GM12874 (cell line): ENCODE data around the gene CP.

Experiments used
- CTCF ChIP-seq: IDR thresholded peaks from 2 replicates; pipeline ENCODE4 v1.5.1; 2011; ENCODE audit warnings: low read depth, mild to moderate bottlenecking, control low read depth, low read length, moderate library complexity; ENCODE audit not compliant: insufficient read depth

CP gene

GRCh38 chr3:149151843-149152242 lies 69.8 kb downstream of the CP start:
- TF ChIP-seq CTCF = no peak

GRCh38 chr3:149150436-149150835 lies 71.2 kb downstream of the CP start:
- no peak for TF ChIP-seq CTCF

GRCh38 chr3:149145974-149146373 lies 75.7 kb downstream of the CP start:
- no peak for TF ChIP-seq CTCF

- TF ChIP-seq CTCF = no peak
Observed at GRCh38 chr3:149145356-149145755, 76.3 kb downstream of the CP start.

GRCh38 chr3:149142682-149143081 lies 78.9 kb downstream of the CP start:
- no peak for TF ChIP-seq CTCF

- TF ChIP-seq CTCF = no peak
Observed at GRCh38 chr3:149134575-149134974, 87.1 kb downstream of the CP start.

GRCh38 chr3:149131589-149131988 lies 90.0 kb downstream of the CP start:
- no peak for TF ChIP-seq CTCF
